ENCODE results near the gene CGB2. TPM values are rescaled to one million over a fixed set of nuclear protein-coding genes. Genes with fewer than 3 reads are reported as not detected.
A peak's percentile ranks its signal among the peaks of the same experiment; 100 is the strongest.
"Not testable (repeated sequence)": the region's sequence is repeated elsewhere in the genome, so short reads cannot be mapped to it uniquely, and the experiment has no call there.

Gene CGB2
- total RNA-seq, 2 experiments from 2014 or later = not detected

- POLR2A ChIA-PET = no interaction called here
These were observed 15.4 kb upstream of the CGB2 start for GRCh38 chr19:49016067-49016839.

GRCh38 chr19:49017041-49017665 is 14.5 kb upstream of the CGB2 start, which contains the start of gene LHB:
TSS of gene LHB (minus strand) at chr19:49017091. CDS start at chr19:49017081, 10 bp downstream.
- ATAC-seq (ENCODE audit: low read depth) = no peak
- Mint-ChIP-seq H3K36me3 (no peaks in the 10 kb centered on the region), H3K4me3 (peak within 1 kb of the TSS; percentile 81), H3K27me3 (peaks cover 22% of the 10 kb centered on the region), H3K27ac (no peak within 1 kb of the TSS), H3K9me3 (no peaks in the 10 kb centered on the region), H3K4me1 (peaks cover 22% of the 10 kb centered on the region)
- DNase-seq = no peak
- POLR2A ChIA-PET = interaction anchor here (0.6 to 1.3 kb wide), 4 partner anchors 24 to 223 kb away, joined by 3 to 5 read pairs (median 3); partner anchors contain the start of genes GYS1 and RUVBL2

More at GRCh38 chr19:49016067-49016839, 15.4 kb upstream of the CGB2 start:
- ATAC-seq (ENCODE audit: low read depth) (no peak), DNase-seq (no peak)
- Mint-ChIP-seq H3K27me3 (peaks cover 22% of the 10 kb centered on the region), H3K4me1 (peaks cover 18% of the 10 kb centered on the region), H3K36me3 (no peaks in the 10 kb centered on the region), H3K27ac (no peak overlapping the region), H3K9me3 (no peaks in the 10 kb centered on the region), H3K4me3 (no peak overlapping the region)

DNA sequence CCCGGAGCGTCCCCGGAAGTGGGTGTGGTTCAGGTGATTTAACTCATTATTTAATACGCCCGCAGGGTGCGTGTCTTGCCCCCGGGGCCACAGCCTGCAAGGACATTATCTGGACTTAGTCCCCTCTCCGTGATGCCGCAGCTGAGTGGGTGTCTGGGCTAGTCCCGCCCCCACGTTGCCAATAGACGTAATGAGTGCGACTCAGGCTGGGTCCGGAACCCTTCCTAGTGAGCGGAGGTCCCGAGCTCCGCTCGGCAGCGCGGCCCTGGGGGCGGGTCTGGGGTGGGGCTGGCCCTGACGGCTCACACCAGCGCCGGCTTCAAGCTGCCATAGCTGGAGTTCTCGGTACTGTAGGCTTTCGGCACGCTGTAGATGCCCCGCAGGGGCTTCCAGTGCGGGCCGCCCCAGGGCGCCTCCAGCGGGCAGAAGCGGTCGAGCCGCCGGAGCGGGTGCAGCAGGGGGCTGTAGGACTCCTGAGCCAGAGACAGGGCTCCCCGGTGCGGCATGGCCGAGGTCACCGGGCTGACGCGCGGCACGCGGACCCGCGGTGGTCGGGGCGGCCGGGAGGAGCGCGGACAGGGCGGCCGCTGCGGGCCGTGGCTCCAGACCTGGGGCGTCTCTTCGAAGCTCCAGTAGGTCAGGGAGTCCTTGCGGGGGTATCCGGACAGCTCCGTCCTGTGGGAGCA is 13.9 kb upstream of the CGB2 start:
- peak; percentile 78 for DNase-seq
- Mint-ChIP-seq H3K4me3 (peak overlapping the region; percentile 81), H3K36me3 (no peaks in the 10 kb centered on the region), H3K9me3 (no peaks in the 10 kb centered on the region), H3K27me3 (peaks cover 22% of the 10 kb centered on the region), H3K27ac (no peak overlapping the region), H3K4me1 (peaks cover 22% of the 10 kb centered on the region)
- ATAC-seq (ENCODE audit: low read depth) = peak; percentile 85
- POLR2A ChIA-PET = interaction anchor here (0.6 to 1.3 kb wide), 6 partner anchors 24 to 317 kb away, joined by 3 to 5 read pairs (median 3); partner anchors contain the start of genes CD37, GYS1 and RUVBL2

GRCh38 chr19:49018388-49019241 is 13.1 kb upstream of the CGB2 start:
- peak overlapping the region; percentile 81 for H3K4me3 Mint-ChIP-seq
- H3K27ac Mint-ChIP-seq = peak overlapping the region; percentile 64
- not testable (repeated sequence) for H3K9me3 Mint-ChIP-seq, H3K36me3 Mint-ChIP-seq
- POLR2A ChIA-PET = interaction anchor here (0.7 to 1.3 kb wide), 3 partner anchors 25 to 316 kb away, joined by 3 to 5 read pairs (median 3); partner anchors contain the start of genes CD37, GYS1 and RUVBL2
- DNase-seq (peak; percentile 46), ATAC-seq (ENCODE audit: low read depth) (peak; percentile 20)
- peaks cover 22% of the 10 kb centered on the region for H3K27me3 Mint-ChIP-seq
- H3K4me1 Mint-ChIP-seq = peaks cover 22% of the 10 kb centered on the region

GRCh38 chr19:49019242-49019932 is 12.3 kb upstream of the CGB2 start:
- peak overlapping the region; percentile 64 for H3K27ac Mint-ChIP-seq
- peaks cover 22% of the 10 kb centered on the region for H3K27me3 Mint-ChIP-seq
- peaks cover 22% of the 10 kb centered on the region for H3K4me1 Mint-ChIP-seq
- H3K9me3 Mint-ChIP-seq = no peaks in the 10 kb centered on the region
- peak overlapping the region; percentile 81 for H3K4me3 Mint-ChIP-seq
- H3K36me3 Mint-ChIP-seq = no peaks in the 10 kb centered on the region
- peak; percentile 19 for ATAC-seq (ENCODE audit: low read depth)
- peak; percentile 76 for DNase-seq
- POLR2A ChIA-PET = interaction anchor here (0.6 kb wide), 1 partner anchor 25 kb away, joined by 4 read pairs; the partner anchor contains the start of gene RUVBL2

GRCh38 chr19:49020342-49020741 is 11.3 kb upstream of the CGB2 start:
- Mint-ChIP-seq H3K9me3 (no peaks in the 10 kb centered on the region), H3K4me1 (peaks cover 22% of the 10 kb centered on the region), H3K36me3 (no peaks in the 10 kb centered on the region), H3K27ac (no peak overlapping the region), H3K27me3 (peaks cover 22% of the 10 kb centered on the region), H3K4me3 (no peak overlapping the region)
- POLR2A ChIA-PET = interaction anchor here (0.6 kb wide), 1 partner anchor 26 kb away, joined by 4 read pairs; the partner anchor contains the start of gene RUVBL2
- ATAC-seq (ENCODE audit: low read depth) = no peak
- DNase-seq = no peak

- DNase-seq (no peak), ATAC-seq (ENCODE audit: low read depth) (no peak)
- POLR2A ChIA-PET = no interaction called here
These were observed 10.5 kb upstream of the CGB2 start for GRCh38 chr19:49020931-49021895.

GRCh38 chr19:49022116-49022515 is 9.6 kb upstream of the CGB2 start:
- Mint-ChIP-seq H3K4me3 (no peak overlapping the region), H3K9me3 (no peaks in the 10 kb centered on the region), H3K27me3 (peaks cover 22% of the 10 kb centered on the region), H3K4me1 (peaks cover 22% of the 10 kb centered on the region), H3K36me3 (no peaks in the 10 kb centered on the region), H3K27ac (no peak overlapping the region)
- no peak for DNase-seq
- POLR2A ChIA-PET = interaction anchor here (0.6 kb wide), 2 partner anchors 403 to 752 kb away, joined by 3 to 5 read pairs; partner anchors contain the start of gene GFY
- no peak for ATAC-seq (ENCODE audit: low read depth)

More at GRCh38 chr19:49020931-49021895, 10.5 kb upstream of the CGB2 start:
- Mint-ChIP-seq H3K27me3 (peaks cover 22% of the 10 kb centered on the region), H3K9me3 (no peaks in the 10 kb centered on the region), H3K4me3 (no peak overlapping the region), H3K36me3 (no peaks in the 10 kb centered on the region), H3K27ac (peak overlapping the region; percentile 32), H3K4me1 (peaks cover 22% of the 10 kb centered on the region)

GRCh38 chr19:49024233-49024632 is 7.5 kb upstream of the CGB2 start, which contains the start of gene CGB3:
TSS of gene CGB3 (minus strand) at chr19:49024333. CDS start at chr19:49023971, 362 bp downstream.
- H3K27ac Mint-ChIP-seq; DNase-seq; H3K9me3 Mint-ChIP-seq; POLR2A ChIA-PET; H3K4me3 Mint-ChIP-seq; H3K36me3 Mint-ChIP-seq; H3K4me1 Mint-ChIP-seq; ATAC-seq (ENCODE audit: low read depth): not testable (repeated sequence)
- peaks cover 17% of the 10 kb centered on the region for H3K27me3 Mint-ChIP-seq

DNA sequence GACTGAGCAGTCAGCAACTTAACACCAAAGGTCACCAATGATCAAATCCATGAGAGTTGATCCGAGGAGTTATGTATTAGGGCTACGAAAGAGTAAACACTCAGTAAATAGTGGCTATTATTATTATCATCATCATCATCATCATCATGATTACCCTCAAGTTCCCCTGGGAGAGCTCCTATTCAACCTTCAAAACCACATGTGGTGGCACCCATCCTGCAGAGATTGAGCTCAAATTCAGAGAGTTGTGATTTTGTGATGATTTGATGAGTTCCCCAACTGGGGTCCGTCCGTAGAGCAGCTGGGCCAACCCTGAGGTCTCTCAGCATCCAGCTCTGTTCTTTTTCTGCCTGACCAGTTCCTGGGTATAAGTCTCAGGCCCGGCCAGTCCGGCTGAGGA is 6.6 kb upstream of the CGB2 start:
- H3K4me3 Mint-ChIP-seq; H3K27me3 Mint-ChIP-seq; DNase-seq; H3K4me1 Mint-ChIP-seq; H3K27ac Mint-ChIP-seq; POLR2A ChIA-PET; H3K9me3 Mint-ChIP-seq; H3K36me3 Mint-ChIP-seq; ATAC-seq (ENCODE audit: low read depth): not testable (repeated sequence)

- H3K27ac Mint-ChIP-seq; POLR2A ChIA-PET; ATAC-seq (ENCODE audit: low read depth); DNase-seq; H3K9me3 Mint-ChIP-seq; H3K4me3 Mint-ChIP-seq; H3K4me1 Mint-ChIP-seq; H3K27me3 Mint-ChIP-seq; H3K36me3 Mint-ChIP-seq: not testable (repeated sequence)
These were observed 6.1 kb upstream of the CGB2 start for GRCh38 chr19:49025599-49025998.
